DOHH2 (cell line): ENCODE measurements around the gene TM7SF3.
A peak's percentile ranks its signal among the peaks of the same experiment; 100 is the strongest.

Experiments
- H3F3A ChIP-seq: fragments of 200-600 bp; sonication (generic), shearing (Covaris generic); 2 replicates; pipeline ENCODE4 v1.6.0; 2016; ENCODE audit warnings: antibody characterized with exemption, mild to moderate bottlenecking; ENCODE audit not compliant: control insufficient read depth, insufficient read depth
- H3K27ac ChIP-seq: fragments of 200-600 bp; sonication (generic); 2 replicates; pipeline ENCODE4 v1.5.1; 2014; ENCODE audit warnings: low read depth, mild to moderate bottlenecking, low read length, moderate library complexity
- H3K27me3 ChIP-seq: fragments of 200-600 bp; sonication (generic); 2 replicates; pipeline ENCODE4 v1.6.1; 2014; ENCODE audit warnings: mild to moderate bottlenecking, low read length, mixed read lengths; ENCODE audit not compliant: control insufficient read depth
- H3K36me3 ChIP-seq: fragments of 200-600 bp; sonication (generic); 2 replicates; pipeline ENCODE4 v1.6.1; 2014; ENCODE audit warnings: mild to moderate bottlenecking, low read length, moderate library complexity, mixed read lengths; ENCODE audit not compliant: control insufficient read depth
- H3K4me1 ChIP-seq: fragments of 200-600 bp; sonication (generic); 2 replicates; pipeline ENCODE4 v1.6.1; 2014; ENCODE audit warnings: mild to moderate bottlenecking, low read length, mixed read lengths; ENCODE audit not compliant: control insufficient read depth
- H3K4me2 ChIP-seq: fragments of 200-600 bp; sonication (generic); 2 replicates; pipeline ENCODE4 v1.6.0; 2014; ENCODE audit warnings: mild to moderate bottlenecking, low read length, moderate library complexity
- H3K4me3 ChIP-seq: fragments of 200-600 bp; sonication (generic); 2 replicates; pipeline ENCODE4 v1.5.1; 2014; ENCODE audit warnings: mild to moderate bottlenecking, low read length, mixed read lengths
- H3K79me2 ChIP-seq: fragments of 200-600 bp; sonication (generic); 2 replicates; pipeline ENCODE4 v1.6.1; 2014; ENCODE audit warnings: mild to moderate bottlenecking, low read length, mixed read lengths; ENCODE audit not compliant: control insufficient read depth
- H3K9me2 ChIP-seq: fragments of 200-600 bp; sonication (generic); replicated peaks from 2 replicates; pipeline ENCODE4 v1.6.1; 2014; ENCODE audit warnings: mild to moderate bottlenecking, low read length, mixed read lengths; ENCODE audit not compliant: control insufficient read depth
- H3K9me3 ChIP-seq: fragments of 200-600 bp; sonication (generic); 2 replicates; pipeline ENCODE4 v1.6.1; 2014; ENCODE audit warnings: antibody characterized with exemption, low read length, mixed read lengths; ENCODE audit not compliant: control insufficient read depth, insufficient read depth
- H4K20me1 ChIP-seq: fragments of 200-600 bp; sonication (generic); 2 replicates; pipeline ENCODE4 v1.6.0; 2014; ENCODE audit warnings: low read depth, mild to moderate bottlenecking, antibody characterized with exemption, low read length, moderate library complexity; ENCODE audit not compliant: control insufficient read depth, insufficient read depth
- CTCF ChIP-seq: fragments of 200-600 bp; sonication (generic); IDR thresholded peaks from one replicate; pipeline ENCODE4 v1.5.1; 2014; ENCODE audit warnings: antibody characterized with exemption, mild to moderate bottlenecking, low read depth, low read length; ENCODE audit not compliant: poor library complexity, severe bottlenecking
- EZH2phosphoT487 ChIP-seq: fragments of 200-600 bp; sonication (generic); IDR thresholded peaks from 2 replicates; pipeline ENCODE4 v1.6.1; 2017; ENCODE audit warnings: borderline replicate concordance, mild to moderate bottlenecking, antibody characterized with exemption, low read length, moderate library complexity, mixed read lengths

TM7SF3 gene

GRCh38 chr12:27006797-27007467 lies 7.3 kb downstream of the TM7SF3 start:
- Histone ChIP-seq H3K4me2 (no peak overlapping the region), H3K36me3 (no peaks in the 10 kb centered on the region), H3K27ac (no peak overlapping the region), H3K9me2 (no peaks in the 10 kb centered on the region), H4K20me1 (no peaks in the 10 kb centered on the region), H3K27me3 (no peaks in the 10 kb centered on the region), H3K79me2 (peaks cover 35% of the 10 kb centered on the region), H3K9me3 (no peaks in the 10 kb centered on the region), H3K4me1 (peaks cover 54% of the 10 kb centered on the region), H3K4me3 (no peak overlapping the region), H3F3A (peaks cover 2% of the 10 kb centered on the region; the same call in 1 of the 2 replicates)
- TF ChIP-seq EZH2phosphoT487, result no peak
- TF ChIP-seq CTCF, result no peak

- H3K27ac ChIP-seq, result no peak overlapping the region
- TF ChIP-seq CTCF (no peak), EZH2phosphoT487 (no peak)
- peaks cover 30% of the 10 kb centered on the region for H3K79me2 ChIP-seq
Measured at GRCh38 chr12:27005495-27005894, 8.7 kb downstream of the TM7SF3 start.

GRCh38 chr12:27003421-27004381 lies 10.5 kb downstream of the TM7SF3 start:
- peaks cover 8% of the 10 kb centered on the region for H3K36me3 ChIP-seq
- TF ChIP-seq CTCF (no peak), EZH2phosphoT487 (no peak)
- peak overlapping the region; percentile 22 for H3K4me3 ChIP-seq
- peaks cover 48% of the 10 kb centered on the region for H3K4me1 ChIP-seq
- no peaks in the 10 kb centered on the region for H3K9me2 ChIP-seq
- no peaks in the 10 kb centered on the region for H4K20me1 ChIP-seq
- H3K27ac ChIP-seq, result no peak overlapping the region
- H3K27me3 ChIP-seq, result no peaks in the 10 kb centered on the region
- H3K4me2 ChIP-seq, result peak overlapping the region; percentile 54
- no peaks in the 10 kb centered on the region for H3K9me3 ChIP-seq
- peaks cover 24% of the 10 kb centered on the region for H3K79me2 ChIP-seq
- no peaks in the 10 kb centered on the region for H3F3A ChIP-seq

More at GRCh38 chr12:27005495-27005894, 8.7 kb downstream of the TM7SF3 start:
- H4K20me1 ChIP-seq, result no peaks in the 10 kb centered on the region
- no peaks in the 10 kb centered on the region for H3F3A ChIP-seq
- H3K4me2 ChIP-seq, result no peak overlapping the region
- H3K36me3 ChIP-seq, result peaks cover 3% of the 10 kb centered on the region; the same call in 1 of the 2 replicates
- no peaks in the 10 kb centered on the region for H3K9me2 ChIP-seq
- H3K4me1 ChIP-seq, result peaks cover 59% of the 10 kb centered on the region
- H3K9me3 ChIP-seq, result no peaks in the 10 kb centered on the region
- H3K27me3 ChIP-seq, result no peaks in the 10 kb centered on the region
- H3K4me3 ChIP-seq, result no peak overlapping the region
